Stimulated activated CD8-positive, alpha-beta memory T cell treated with anti-CD3 and anti-CD28 coated beads, Interleukin-15, amount 100 ng/mL, for 48 hours (primary cell): ENCODE data around the gene MDFI.

Source experiments
- DNase-seq, 2 donors: peaks; one replicate each; pipeline ENCODE4 v3.0.0-alpha.2; 2020; ENCODE audit warnings: low read depth in 2 of 2

MDFI gene

GRCh38 chr6:41687501-41688175 is 49.4 kb downstream of the MDFI start:
- no peak for DNase-seq

GRCh38 chr6:41688256-41688965 is 50.1 kb downstream of the MDFI start:
- no peak for DNase-seq

- no peak for DNase-seq
Measured at GRCh38 chr6:41689171-41690008, 51.1 kb downstream of the MDFI start.

GRCh38 chr6:41690541-41691330 is 52.5 kb downstream of the MDFI start:
- no peak for DNase-seq

- no peak for DNase-seq
Measured at GRCh38 chr6:41691426-41692079, 53.3 kb downstream of the MDFI start.

- DNase-seq, result no peak
Measured at GRCh38 chr6:41692080-41692675, 53.9 kb downstream of the MDFI start.

GRCh38 chr6:41692730-41693129 is 54.5 kb downstream of the MDFI start:
- no peak for DNase-seq

- no peak for DNase-seq
Measured at GRCh38 chr6:41693281-41694240, 55.3 kb downstream of the MDFI start.

GRCh38 chr6:41694815-41695526 is 56.7 kb downstream of the MDFI start:
- no peak for DNase-seq

- no peak for DNase-seq
Measured at GRCh38 chr6:41695825-41696224, 57.6 kb downstream of the MDFI start.

- no peak for DNase-seq
Measured at GRCh38 chr6:41696788-41697187, 58.5 kb downstream of the MDFI start.

GRCh38 chr6:41697861-41698781 is 59.9 kb downstream of the MDFI start:
- no peak for DNase-seq

GRCh38 chr6:41699063-41699462 is 60.8 kb downstream of the MDFI start:
- DNase-seq, result no peak

- no peak for DNase-seq
Measured at GRCh38 chr6:41700463-41701347, 62.4 kb downstream of the MDFI start.

- DNase-seq, result no peak
Measured at GRCh38 chr6:41702089-41702745, 63.9 kb downstream of the MDFI start.

GRCh38 chr6:41702771-41703494 is 64.7 kb downstream of the MDFI start:
- DNase-seq, result no peak
